ENCODE results near the gene GPBP1L1.

Gene GPBP1L1

DNA sequence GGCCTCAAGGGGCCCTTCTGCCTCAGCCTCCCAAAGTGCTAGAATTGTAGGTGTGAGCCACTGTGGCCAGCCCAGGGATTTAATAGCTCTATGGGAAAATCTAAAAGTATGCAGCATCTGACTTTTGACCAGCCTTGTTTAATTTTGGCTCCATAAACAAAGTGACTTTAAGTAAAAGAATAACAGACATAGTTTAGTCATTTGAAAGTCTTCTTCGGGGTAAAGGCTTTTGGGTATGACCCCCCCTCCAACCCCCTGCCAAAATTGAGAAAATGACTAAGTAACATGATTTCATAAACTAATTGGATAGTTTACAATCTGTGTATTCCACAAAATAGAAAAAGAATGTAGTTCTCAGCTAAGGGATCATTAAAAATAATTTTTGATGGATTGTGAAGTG, 17.0 kb downstream of the GPBP1L1 start:
- H3K4me3 ChIP-seq (replicated peaks in 1 of 2; ENCODE audit: low read depth in 2 of 2, low read length in 2 of 2), result no peak overlapping the region
- TF ChIP-seq CTCF (IDR thresholded peaks at IDR 0.05; ENCODE audit: low read depth, low read length), result no peak
- DNase-seq (ENCODE audit: low read depth in 2 of 2), result peak in 1 of 2 donors; percentile 32

DNA sequence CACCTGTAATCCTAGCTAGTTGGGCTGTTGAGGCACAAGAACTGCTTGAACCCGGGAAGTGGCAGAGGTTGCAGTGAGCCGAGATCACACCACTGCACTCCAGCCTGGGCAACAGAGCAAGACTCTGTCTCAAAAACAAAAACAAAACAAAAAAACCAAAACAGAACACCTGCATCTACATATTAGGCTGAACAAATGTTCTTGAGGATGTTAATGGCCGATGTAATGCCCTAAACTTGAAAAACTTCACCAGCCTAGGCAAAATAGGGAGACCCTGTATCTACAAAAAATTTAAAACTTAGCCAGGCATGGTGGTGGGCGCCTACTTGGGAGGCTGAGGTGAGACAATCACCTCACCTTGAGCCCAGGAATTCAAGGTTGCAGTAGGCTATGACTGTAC, 17.8 kb downstream of the GPBP1L1 start:
- no peak overlapping the region for H3K4me3 ChIP-seq (replicated peaks in 1 of 2; ENCODE audit: low read depth in 2 of 2, low read length in 2 of 2)
- no peak for DNase-seq (ENCODE audit: low read depth in 2 of 2)
- no peak for TF ChIP-seq CTCF (IDR thresholded peaks at IDR 0.05; ENCODE audit: low read depth, low read length)

DNA sequence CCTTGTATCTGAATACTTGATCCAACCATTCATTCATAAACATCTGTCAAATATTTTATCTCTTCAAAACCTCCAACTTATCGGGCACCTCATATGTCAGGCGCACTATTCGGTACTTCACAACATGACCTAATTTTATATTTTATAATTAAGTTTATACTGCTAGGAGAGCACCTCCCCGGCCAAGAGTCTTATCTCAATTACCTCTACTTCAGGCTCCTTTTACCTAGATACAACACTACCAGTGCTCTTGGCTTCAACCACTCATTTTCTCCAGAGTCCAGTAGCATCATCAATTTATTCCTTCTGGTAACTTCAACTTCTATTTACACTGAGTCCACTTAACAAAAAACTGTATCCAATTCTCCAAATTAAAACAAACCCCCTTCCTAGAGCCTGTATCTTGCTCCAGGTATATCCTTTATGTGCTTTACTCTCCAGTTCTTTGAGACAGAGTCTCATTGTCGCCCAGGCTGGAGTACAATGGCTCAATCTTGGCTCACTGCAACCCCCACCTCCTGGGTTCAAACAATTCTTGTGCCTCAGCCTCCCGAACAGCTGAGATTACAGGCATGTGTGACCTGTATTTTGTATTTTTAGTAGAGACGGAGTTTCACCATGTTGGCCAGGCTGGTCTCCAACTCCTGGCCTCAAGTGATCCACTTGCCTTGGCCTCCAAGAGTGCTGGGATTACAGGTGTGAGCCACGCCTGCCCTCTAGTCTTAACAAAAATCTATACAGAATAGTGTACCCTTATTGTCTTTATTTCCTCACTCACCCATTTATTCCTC, 18.8 kb downstream of the GPBP1L1 start:
- H3K4me3 ChIP-seq (replicated peaks in 1 of 2; ENCODE audit: low read depth in 2 of 2, low read length in 2 of 2), result no peak overlapping the region
- TF ChIP-seq CTCF (IDR thresholded peaks at IDR 0.05; ENCODE audit: low read depth, low read length), result no peak
- no peak for DNase-seq (ENCODE audit: low read depth in 2 of 2)

- no peak for DNase-seq (ENCODE audit: low read depth in 2 of 2)
- no peak overlapping the region for H3K4me3 ChIP-seq (replicated peaks in 1 of 2; ENCODE audit: low read depth in 2 of 2, low read length in 2 of 2)
- TF ChIP-seq CTCF (IDR thresholded peaks at IDR 0.05; ENCODE audit: low read depth, low read length), result no peak
These were observed 19.5 kb downstream of the GPBP1L1 start for GRCh38 chr1:45666836-45667235.

DNA sequence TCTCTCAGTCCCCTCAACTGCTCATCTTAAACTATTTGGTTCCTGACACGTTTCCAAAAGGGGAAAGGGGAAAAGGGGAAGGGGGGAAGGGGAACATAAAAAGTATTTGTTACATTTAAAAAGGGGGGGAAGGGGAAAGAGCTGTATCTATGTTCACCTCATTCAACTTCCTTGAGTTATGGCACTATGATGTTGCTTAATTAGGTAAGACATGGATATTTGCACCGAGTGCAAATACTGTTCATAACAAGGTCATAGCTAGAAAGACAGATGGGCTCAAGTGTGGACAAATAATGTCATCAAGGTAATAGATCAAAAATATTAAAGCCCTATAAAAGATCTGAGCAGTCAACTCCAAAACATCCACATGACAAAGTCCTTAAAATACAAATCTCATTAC, 26.0 kb downstream of the GPBP1L1 start:
- no peak for TF ChIP-seq CTCF (IDR thresholded peaks at IDR 0.05; ENCODE audit: low read depth, low read length)
- no peak overlapping the region for H3K4me3 ChIP-seq (replicated peaks in 1 of 2; ENCODE audit: low read depth in 2 of 2, low read length in 2 of 2)
- no peak for DNase-seq (ENCODE audit: low read depth in 2 of 2)

GRCh38 chr1:45659222-45659621, 27.1 kb downstream of the GPBP1L1 start:
- no peak for DNase-seq (ENCODE audit: low read depth in 2 of 2)
- no peak for TF ChIP-seq CTCF (IDR thresholded peaks at IDR 0.05; ENCODE audit: low read depth, low read length)
- H3K4me3 ChIP-seq (replicated peaks in 1 of 2; ENCODE audit: low read depth in 2 of 2, low read length in 2 of 2), result no peak overlapping the region

GRCh38 chr1:45658171-45658570, 28.2 kb downstream of the GPBP1L1 start:
- DNase-seq (ENCODE audit: low read depth in 2 of 2), result no peak
- H3K4me3 ChIP-seq (replicated peaks in 1 of 2; ENCODE audit: low read depth in 2 of 2, low read length in 2 of 2), result no peak overlapping the region
- no peak for TF ChIP-seq CTCF (IDR thresholded peaks at IDR 0.05; ENCODE audit: low read depth, low read length)

Data from cardiac fibroblast (primary cell).